Fibroblast of skin of abdomen (primary cell): ENCODE data around the gene SERPINA10.
"Not testable (repeated sequence)": the region's sequence is repeated elsewhere in the genome, so short reads cannot be mapped to it uniquely, and the experiment has no call there.

Source experiments
- DNase-seq: peaks from one replicate; pipeline ENCODE4 v3.0.0-alpha.2; 2013

SERPINA10 gene

DNA sequence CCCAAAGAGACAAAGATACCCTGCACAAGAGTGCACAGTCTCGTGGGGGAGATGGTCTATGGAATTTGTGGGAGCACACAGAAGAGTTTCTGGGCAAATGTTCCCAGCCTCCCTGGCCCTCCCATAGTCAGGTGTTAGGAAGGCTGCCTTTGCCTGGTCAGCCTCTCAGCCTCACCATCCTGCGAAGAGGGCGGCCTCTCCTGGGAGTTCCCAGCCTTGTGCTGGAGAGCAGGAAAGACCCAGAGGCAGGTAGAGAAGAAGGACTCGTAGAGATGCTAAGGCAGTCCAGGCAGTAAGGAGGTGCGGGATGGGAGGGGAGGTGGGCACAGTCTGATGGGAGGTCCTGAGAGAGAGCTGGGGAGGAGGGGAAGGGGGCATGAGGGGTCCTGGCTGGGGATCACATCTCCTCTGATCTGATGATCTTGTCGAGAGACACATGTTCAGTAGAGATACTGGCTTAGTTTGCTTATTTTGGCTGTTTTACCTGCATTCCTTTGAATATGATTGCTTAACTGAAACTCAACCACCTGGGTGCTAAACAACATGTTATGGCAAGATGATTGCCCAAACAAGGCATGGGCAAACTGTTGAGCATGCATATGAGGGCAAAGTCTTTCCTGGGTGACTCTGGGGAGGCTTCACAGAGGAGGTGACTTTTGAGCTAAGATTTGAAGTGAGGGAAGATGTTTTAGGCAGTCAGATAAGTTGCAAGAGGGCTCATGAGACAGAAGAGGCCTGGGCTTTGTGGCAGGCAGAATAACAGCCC is 19.6 kb upstream of the SERPINA10 start:
- no peak for DNase-seq

DNA sequence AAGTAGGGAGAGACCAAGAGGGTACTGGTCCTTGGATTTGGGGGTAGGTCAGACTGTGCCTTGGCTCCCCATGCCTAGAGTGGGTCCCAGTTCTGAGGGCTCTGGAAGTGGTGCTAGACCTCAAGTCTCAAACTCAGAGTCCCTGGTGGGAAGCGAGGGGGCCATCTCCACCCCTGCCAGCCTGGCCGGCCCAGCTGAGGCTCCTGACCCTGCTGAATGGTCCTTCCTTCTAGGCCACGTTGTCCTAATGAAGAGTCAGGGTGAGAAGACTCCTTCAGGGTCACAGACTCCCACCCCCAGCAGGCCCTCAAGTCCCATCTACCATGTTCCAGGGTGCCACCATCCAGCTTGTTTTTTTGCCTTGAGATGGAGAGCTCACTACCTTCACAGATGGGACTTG is 17.2 kb upstream of the SERPINA10 start:
- DNase-seq = no peak

DNA sequence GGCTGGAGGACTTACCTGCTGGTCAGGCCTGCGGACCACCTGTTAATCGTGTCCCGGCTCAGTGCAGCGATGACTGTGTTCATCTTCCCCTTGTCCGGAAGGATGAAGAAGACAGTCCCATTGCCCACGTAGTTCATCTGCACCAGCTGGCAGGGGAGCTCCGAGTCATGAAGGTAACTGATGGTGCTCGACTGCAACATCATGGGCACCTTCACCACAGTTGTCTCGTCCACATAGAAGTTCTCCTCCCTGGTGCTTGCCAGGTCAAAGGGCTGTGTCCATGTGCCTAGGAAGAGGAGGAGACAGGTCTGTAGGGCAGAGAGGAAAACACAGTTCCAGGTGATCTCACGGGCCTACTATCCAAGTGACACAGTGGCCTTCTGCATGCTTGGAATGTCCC is 16.7 kb upstream of the SERPINA10 start:
- DNase-seq = no peak

DNA sequence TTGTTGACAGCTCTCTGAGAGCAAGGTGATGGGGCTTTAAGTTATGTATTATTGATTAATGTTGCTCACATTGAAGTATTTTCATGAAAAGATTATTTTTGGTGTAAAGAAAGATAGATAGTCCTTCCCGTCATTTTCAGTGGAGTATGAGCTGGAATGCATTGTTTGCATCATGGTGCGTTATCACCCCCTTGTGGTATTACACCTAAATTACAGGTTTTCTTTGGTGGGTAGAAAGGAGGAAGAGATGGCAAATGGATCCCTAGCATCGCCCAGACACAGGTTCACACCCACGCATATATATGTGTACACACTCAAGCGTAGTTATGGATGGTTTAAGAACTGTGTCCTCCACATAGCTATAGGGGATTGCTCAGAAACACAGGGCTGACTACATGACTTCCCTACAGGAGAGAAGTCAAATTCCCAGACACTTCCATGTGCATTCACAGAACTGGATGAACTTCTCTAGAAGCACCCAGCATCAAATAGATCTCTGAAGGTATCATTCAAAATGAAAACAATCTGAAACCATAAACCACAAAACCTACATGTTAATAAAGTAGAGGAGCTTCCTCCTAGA is 14.4 kb upstream of the SERPINA10 start:
- DNase-seq = no peak

DNA sequence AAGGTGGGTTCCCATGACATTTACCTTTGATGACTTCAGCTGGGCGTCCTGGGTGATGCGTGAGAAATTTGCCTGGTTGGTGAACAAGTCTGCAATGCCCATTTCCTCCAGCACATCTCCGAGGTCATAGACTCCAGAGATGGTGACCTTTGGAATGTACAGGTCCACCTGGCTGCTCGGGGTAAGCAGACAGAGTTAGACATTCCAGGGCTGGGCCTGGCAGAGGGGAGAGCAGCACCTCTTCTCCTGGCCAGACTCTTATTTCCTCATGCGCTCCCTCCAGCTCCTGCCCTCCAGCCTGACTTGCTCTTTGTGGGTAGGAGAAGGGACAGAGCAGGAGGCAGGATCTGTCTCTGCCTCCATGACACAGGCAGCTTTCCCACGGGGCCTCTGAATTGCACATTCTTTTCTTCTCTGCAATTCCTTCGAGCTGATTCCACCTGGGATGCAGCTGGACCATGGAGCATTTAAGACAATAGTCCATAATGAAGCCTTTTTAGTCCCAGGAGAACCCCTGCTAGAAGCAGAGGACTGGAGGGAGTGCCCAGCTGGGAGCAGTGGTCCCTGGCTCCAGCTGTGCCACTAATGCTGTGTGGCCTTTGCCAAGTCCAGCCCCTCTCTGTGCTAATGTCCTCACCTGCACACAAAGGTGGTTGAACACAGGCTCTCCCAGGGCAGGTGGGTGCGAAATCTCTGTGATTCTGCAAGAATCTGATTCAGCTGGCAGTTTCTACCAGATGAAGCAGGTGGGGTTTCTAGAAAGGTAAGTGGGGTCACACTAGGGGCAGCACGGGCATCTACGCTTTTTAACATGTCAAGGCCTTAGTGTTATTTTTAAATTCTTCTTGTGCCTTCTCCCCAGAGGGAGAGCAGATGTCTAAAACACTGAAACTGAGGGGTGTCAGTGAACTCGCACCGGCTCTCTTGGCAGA is 13.2 kb upstream of the SERPINA10 start:
- no peak for DNase-seq

DNA sequence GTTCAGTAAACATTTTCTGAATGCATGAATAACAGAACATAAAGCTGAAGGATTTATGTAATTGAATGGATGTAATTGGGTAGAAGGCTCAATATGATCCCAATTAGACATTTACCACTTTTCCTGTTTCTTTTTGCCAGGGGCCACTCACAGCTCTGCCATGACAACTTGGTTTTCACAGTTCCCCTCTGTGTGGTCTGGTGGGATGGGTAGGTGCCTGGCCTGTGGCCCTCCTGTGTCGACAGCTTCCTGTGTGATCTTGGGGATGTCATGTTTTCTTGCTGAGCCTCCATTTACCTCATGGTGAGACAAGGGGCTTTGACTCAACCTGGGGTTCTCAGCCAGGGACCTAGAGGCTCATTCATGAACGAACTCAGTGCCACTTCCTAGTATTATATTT is 12.6 kb upstream of the SERPINA10 start:
- DNase-seq = no peak

DNA sequence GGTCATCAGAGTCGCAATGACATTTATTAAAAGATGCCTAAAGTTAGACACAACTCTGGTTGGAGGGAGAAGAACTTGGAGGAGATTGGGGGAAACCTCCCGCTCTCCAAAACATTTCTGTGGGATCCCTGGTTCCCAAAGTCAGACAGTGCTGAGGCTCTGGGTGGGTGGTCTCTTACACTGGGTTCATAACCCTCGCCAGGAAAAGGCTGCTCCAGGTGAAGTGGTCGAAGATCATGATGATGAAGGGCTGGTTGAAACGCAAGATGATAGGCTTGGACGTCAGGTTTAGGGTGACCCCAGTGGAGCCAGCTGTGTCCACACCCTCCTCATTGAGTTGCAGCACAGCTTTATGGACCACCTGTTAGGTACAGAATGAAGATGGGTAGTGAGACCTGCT is 11.2 kb upstream of the SERPINA10 start:
- no peak for DNase-seq

DNA sequence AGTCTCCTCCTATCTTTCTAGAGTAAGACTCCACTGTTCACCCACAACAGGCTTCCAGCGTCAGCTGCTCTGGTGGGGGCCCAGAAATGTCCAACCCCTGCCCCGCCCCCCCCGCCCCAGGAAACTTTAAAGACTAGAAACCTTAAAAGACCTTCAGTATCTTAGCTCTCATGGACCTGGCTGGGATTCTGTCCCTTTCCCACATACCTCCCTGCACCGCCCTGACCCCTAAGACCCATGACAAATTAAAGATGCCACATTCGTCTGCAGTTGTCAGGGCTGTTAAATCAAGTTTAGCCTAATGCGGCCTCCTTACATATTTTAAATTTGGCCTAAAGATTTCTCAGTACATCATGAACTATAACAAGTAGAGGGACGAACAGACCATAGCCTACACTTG is 10.0 kb upstream of the SERPINA10 start:
- DNase-seq = no peak

DNA sequence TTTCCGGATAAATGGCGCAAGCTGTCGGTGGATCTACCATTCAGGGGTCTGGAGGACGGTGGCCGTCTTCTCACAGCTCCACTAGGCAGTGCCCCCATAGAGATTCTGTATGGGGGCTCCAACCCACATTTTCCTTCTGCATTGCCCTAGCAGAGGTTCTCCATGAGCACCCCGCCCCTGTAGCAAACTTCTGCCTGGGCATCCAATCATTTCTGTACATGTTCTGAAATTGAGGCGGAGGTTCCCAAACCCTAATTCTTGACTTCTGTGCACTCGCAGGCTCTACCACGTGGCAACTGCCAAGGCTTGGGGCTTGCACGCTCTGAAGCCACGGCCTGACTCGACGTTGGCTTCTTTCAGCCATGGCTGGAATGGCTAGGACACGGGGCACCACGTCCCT is 5.1 kb upstream of the SERPINA10 start:
- no peak for DNase-seq

DNA sequence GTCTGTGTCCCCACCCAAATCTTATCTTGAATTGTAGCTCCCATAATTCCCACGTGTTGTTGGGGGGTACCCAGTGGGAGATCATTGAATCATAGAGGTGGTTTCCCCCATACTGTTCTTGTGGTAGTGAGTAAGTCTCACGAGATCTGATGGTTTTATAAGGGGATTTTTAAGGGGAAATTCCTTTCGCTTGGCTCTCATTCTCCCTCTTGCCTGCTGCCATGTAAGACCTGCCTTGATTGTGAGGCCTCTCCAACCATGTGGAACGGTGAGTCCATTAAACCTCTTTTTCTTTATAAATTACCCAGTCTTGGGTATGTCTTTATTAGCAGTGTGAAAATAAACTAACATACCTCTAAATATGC is 3.1 kb upstream of the SERPINA10 start:
- not testable (repeated sequence) for DNase-seq

DNA sequence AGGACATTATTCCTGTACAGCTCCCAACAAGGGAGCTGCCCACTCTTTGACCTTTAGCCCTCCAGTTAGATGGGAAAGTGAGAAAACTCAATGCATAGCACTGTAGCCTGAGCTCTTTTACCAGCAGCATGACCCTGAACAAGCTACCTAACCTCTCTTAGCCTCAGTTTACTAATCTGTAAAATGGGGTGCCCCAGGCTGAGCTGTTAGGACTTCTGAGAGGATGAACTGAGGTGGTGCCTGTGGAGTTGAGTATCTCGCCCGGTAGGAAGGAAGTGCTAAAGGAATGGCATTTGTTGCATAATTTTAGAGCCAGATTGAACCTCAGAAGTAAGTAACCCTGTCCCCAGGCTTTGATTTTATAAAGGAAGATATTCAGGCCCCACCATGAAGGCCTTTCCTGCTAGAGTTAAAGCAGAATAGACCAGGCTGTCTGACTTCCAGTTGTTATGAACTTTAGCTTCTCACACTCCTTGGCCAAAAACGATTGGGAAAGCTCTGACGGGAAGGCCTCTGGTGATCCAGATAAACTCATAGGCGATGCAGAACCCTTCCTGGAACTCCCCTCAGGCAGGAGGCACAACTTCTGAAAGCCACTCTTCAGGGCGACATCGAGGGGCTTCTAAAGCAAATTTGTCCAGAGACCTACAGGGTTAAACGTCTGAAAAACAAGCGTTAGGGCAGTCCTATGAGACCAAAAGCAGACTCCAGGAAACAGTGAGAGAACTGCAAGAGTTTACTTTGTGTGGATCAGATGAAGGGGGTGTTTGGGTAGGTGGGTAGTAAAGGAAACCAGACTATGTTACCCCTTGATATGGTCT is 2.5 kb upstream of the SERPINA10 start:
- DNase-seq = no peak

DNA sequence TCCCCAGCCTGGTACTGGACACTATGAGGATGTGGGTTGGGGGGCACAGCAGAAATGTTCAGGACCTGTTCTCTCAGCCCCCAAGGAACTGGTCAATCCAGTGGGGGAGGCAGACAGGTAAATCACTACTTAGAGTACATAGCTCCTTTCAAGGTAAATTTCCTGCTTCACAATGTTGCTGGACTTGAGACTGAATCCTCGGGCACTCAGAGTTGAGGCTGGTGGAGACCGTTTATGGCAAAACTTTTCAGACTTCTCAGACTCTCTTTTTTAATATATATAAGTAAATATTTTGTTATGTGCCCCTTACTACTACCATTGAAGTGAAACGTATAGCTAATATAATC is 483 bp upstream of the SERPINA10 start:
- DNase-seq = no peak

DNA sequence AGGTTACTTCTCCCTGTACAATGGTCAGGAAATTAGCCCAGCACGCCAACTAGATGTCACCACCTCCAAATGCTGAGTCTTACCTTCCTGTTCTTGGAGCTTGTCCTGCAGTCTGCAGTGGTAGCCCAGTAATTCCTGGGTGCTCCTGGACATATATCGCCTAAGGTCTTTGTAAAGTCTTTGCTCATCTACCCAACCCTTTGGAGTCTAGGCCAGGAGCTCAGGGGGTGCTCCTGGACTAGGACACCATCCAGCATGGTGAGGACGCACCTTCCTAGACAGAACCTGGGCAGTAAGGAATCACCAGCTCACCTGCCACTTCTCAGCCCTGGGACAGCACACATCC is 569 bp downstream of the SERPINA10 start:
- DNase-seq = no peak

DNA sequence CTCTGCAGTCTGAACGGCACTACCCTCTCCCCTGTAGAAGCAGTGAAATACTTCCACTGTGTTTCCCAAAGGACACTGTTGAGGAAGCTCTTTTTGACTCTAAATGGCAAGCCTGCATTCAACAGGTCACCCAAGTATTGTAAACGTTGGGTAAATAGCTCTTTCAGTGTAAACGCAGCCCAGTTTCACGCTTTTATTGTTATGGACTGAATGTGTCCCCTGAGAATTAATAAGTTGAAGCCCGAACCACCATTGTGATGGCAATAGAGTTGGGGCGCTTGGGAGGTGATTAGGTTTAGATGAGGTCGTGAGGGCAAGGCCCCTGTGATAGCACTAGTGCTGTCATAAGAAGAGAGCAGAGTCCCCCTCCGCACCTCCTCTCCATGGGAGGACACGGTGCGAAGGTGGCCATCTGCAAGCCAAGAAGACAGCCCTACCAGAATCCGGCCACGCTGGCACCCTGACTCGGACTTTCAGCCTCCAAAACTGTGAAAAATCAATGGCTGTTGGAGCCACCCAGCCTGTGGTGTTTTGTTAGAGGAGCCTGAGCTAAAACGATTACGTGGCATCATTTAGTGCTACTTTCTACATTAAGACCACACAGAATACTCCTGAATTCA is 1.1 kb downstream of the SERPINA10 start:
- DNase-seq = no peak

DNA sequence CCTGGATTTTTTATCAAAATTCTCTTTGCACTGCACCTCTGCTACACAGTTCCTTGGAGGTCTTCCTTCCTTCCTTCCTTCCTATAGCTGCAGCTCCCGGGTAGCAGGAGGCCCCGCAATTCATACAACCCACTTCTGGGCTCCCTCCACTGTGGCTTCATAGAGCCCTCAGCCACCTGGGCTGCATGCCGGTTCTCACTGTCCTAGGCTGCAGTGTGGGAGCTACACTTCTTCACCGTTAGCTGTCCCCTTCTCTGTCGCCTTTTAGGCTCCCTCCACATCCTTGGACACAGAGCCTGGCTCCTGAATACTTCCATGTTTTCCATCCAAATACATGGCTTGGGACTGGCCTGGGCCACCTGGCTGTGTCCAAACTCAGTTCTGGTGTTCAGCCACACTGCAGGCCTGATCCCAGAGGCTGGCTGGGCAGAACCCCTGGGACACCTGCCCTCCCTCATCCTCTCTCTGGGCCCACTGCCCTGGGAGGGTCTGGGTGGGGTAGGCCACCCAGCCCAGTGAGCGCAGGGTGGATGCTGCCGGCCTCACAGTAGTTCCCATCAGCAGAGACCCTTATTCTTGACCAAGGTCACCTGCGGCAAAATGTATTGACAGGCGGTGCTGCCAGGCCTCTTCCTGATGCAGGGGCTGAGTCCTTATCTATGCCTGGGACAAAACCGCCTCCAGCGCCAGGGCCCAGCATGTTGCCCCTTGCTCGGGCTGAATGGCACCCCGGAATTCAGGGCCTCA is 1.7 kb downstream of the SERPINA10 start:
- no peak for DNase-seq

DNA sequence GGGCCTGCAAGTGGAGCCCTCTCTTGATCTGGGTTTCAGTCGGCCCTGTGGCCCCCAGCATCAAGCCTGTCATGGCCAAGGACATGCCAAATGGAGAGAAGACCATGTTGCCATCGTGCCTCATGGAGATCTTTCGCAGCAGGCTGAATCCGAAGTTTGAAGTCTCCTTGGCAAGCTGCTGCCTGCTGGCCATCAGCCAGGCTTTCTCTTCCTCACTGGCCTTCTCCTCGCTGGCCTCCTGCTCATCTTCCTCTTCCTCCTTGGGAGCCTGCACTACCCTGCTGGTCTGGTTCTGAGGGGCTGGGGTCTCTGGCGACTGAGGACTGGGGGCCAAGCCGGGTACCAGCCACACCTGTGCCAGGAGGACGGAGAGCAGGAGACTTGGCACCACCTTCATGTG is 2.9 kb downstream of the SERPINA10 start:
- DNase-seq = no peak

DNA sequence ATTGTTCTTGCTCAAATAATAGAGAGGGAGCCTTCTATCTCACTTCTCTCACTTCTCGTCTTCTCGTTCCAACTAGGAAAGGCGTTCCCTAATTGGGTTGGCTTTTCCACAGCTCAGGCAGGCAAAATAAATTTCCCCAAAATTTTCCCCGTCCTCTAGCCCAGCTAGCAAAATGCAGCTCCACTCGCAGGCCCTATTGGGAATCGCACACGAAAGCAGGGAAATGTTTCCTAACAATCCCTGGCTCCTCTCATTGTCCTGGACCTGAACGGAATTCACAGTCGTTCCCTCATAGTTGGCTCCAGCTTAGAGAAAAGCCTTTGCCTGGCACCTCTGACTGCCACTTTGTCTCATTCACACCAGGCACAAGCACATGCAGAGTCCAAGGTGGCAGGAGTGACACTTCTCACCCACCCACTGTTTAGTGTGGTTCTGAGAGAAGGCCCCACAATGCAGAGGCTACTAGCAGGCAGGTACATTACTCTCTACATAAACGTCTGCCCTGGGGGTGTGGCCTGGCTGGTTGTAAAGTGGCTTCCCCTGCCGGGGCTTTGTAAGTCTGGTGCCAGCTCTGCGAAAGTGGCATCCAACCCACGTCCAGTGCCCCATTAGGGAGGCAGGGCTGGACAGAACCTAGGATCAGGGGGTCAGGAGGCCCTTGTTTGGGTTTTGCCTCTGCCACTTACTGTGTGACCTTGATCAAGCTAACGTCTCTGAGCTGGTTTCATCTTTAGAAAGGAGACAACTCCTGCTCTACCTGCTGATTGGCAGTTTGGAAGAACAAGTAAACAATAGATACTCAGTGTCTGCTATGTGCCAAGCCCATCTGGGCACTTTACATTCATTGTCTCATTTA is 4.2 kb downstream of the SERPINA10 start:
- DNase-seq = no peak

DNA sequence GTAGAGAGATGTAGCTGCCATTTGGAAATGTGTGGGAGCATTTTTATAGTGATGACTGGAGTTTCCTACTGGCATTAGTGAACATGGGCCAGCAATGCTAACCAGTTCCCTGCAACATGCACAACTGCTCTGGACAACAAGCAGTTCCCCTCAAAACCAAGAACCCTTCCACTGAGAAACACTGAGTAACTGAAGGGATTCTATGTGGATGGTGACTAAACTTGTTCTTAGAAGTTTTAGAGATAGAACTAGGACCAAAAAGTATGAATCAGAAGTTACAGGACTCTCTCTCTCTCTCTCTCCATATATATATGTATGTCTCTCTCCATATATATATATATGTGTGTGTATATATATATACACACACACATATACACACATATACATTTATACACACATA is 7.9 kb downstream of the SERPINA10 start:
- DNase-seq = no peak

DNA sequence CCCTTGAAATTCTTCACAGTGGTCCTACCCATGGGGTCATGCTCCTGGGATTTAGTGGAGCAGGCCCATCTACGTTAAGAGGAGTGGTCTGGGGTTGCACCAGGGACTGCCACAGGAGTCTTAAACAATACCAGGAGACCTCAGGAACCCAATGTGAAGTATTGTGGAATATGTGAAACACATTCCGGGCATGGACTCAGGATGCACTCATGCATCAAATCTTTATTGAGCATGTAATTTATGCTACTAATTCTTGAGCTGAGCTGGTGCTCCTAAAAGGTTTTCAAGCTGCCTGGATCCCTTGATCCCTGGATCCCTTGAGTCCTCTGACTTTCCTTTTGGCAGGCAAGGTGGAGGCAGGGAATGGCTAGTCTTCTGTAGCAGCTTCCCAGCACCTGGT is 8.8 kb downstream of the SERPINA10 start:
- no peak for DNase-seq

DNA sequence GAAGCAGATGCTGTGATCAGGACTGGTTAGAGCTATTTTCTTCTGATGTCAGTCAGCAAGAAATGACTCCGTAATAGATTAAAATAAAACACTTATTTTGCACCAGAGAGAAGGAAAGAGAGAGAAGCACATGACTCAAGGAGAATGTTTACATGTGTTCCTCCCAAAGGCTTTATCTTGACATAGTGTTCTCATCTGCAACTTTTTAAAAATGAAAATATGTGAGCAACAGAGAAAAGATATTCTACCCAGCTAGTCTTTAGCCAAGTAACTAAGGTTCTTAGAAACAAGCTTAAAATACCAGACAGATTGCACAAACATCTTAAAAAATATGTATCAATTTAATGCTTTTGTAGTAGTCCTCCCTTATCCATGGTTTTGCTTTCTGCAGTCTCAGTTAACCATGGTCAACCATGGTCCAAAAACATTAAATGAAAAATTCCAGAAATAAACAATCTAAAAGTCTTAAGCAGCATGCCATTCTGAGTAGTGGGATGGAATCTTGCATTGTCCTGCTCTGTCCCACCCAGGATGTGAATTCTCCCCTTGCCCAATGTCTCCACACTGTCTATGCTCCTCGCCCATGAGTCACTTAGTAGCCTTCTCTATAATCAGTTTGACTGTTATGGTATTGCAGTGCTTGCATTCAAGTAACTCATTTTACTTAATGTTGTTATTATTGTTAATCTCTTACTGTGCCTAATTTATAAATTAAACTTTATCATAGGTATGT is 9.9 kb downstream of the SERPINA10 start:
- DNase-seq = no peak
